ENCODE results near the gene MBLAC1. TPM values are rescaled to one million over a fixed set of nuclear protein-coding genes. Genes with fewer than 3 reads are reported as not detected.

The MBLAC1 gene
- total RNA-seq, 2 experiments from 2014 or later = 2.3 to 2.9 TPM

DNA sequence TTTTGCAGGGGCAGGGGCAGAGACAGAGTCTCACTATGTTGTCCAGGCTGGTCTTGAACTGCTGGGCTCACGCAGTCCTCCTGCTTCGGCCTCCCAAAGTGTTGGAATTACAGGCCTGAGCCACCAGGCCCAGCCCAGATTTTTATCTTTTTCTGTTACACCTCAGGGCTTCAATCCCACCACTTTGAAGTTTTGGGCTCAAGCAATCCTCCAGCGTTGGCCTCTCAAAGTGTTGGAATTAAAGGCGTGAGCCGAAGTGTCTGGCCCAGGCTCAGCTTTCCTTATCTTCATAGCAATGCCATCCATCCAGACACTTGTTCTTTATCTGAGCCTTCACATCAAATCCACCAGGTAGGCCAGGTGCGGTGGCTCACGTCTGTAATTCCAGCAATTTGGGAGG is 11.7 kb upstream of the MBLAC1 start:
- DNase-seq = no peak
- intact Hi-C loops (cut with micrococcal nuclease) = no loop called here
- peaks cover 10% of the 10 kb centered on the region for H3K4me1 Mint-ChIP-seq (ENCODE audit: low read depth)
- no peaks in the 10 kb centered on the region for H3K27me3 Mint-ChIP-seq (ENCODE audit: low read depth)
- no peaks in the 10 kb centered on the region for H3K9me3 Mint-ChIP-seq
- H3K36me3 Mint-ChIP-seq (ENCODE audit: low read depth) = peaks cover 8% of the 10 kb centered on the region
- no peak overlapping the region for H3K4me3 Mint-ChIP-seq
- H3K27ac Mint-ChIP-seq = no peak overlapping the region
- CTCF ChIA-PET = no interaction called here

DNA sequence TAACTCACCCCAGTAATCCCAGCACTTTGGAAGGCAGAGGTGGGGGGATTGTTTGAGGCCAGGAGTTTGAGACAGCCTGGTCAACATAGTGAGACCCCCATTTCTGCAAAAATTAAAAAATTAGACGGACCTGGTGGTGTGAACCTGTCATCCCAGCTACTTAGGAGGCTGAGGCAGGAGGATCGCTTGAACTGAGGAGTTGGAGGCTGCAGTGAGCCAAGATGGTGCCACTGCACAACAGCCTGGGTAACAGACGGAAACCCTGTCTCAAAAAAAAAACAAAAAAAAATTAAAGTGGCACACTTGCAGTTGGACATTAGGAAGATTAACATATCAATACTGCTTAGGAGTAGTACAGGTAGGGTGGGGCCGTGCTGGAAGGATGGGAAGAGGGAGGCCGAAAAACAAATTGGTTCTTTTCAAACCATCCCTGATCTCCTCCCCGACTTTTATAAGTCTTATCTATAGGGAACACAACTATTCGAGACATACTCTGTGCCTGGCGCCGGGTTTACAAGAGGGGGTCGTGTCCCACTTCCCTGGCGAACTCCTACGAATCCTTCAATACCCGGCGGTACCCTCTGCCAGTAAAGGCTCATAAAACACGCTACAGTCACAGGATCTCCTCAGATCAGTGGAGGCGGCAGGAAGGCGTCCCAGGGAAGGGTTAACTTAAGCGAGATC is 8.2 kb upstream of the MBLAC1 start:
- CTCF ChIA-PET = no interaction called here
- peak overlapping the region; percentile 93 for H3K4me3 Mint-ChIP-seq
- intact Hi-C loops (cut with micrococcal nuclease) = loop anchor here (1.0 kb wide), 3 partner anchors 9 to 311 kb away; partner anchors contain the start of genes AP4M1, MCM7 and MEPCE
- peak overlapping the region; percentile 95 for H3K27ac Mint-ChIP-seq
- no peak for DNase-seq
- no peaks in the 10 kb centered on the region for H3K27me3 Mint-ChIP-seq (ENCODE audit: low read depth)
- peaks cover 6% of the 10 kb centered on the region for H3K36me3 Mint-ChIP-seq (ENCODE audit: low read depth)
- H3K9me3 Mint-ChIP-seq = no peaks in the 10 kb centered on the region
- H3K4me1 Mint-ChIP-seq (ENCODE audit: low read depth) = peaks cover 17% of the 10 kb centered on the region

- intact Hi-C loops (cut with micrococcal nuclease) = loop anchor here (1.0 kb wide), 3 partner anchors 8 to 310 kb away; partner anchors contain the start of genes AP4M1, MCM7 and MEPCE
- peak within 1 kb of the TSS; percentile 95 for H3K27ac Mint-ChIP-seq
- H3K9me3 Mint-ChIP-seq = no peaks in the 10 kb centered on the region
- H3K27me3 Mint-ChIP-seq (ENCODE audit: low read depth) = no peaks in the 10 kb centered on the region
- peak; percentile 96 for DNase-seq
- H3K4me3 Mint-ChIP-seq = peak within 1 kb of the TSS; percentile 93
- H3K4me1 Mint-ChIP-seq (ENCODE audit: low read depth) = peaks cover 18% of the 10 kb centered on the region
- CTCF ChIA-PET = interaction anchor here (1.4 to 2.5 kb wide), 2 partner anchors 11 to 14 kb away, joined by 3 to 7 read pairs; no protein-coding TSS in a partner anchor
- H3K36me3 Mint-ChIP-seq (ENCODE audit: low read depth) = peaks cover 7% of the 10 kb centered on the region
These were observed 7.4 kb upstream of the MBLAC1 start, which contains the start of the genes CNPY4 and TAF6 for GRCh38 chr7:100119072-100119969. Gene CNPY4, plus strand, starts transcription at chr7:100119634. Its CDS starts 111 bp downstream, at chr7:100119745. Gene TAF6, minus strand, starts transcription at chr7:100119358. Its CDS starts 5,149 bp downstream, at chr7:100114209.

DNA sequence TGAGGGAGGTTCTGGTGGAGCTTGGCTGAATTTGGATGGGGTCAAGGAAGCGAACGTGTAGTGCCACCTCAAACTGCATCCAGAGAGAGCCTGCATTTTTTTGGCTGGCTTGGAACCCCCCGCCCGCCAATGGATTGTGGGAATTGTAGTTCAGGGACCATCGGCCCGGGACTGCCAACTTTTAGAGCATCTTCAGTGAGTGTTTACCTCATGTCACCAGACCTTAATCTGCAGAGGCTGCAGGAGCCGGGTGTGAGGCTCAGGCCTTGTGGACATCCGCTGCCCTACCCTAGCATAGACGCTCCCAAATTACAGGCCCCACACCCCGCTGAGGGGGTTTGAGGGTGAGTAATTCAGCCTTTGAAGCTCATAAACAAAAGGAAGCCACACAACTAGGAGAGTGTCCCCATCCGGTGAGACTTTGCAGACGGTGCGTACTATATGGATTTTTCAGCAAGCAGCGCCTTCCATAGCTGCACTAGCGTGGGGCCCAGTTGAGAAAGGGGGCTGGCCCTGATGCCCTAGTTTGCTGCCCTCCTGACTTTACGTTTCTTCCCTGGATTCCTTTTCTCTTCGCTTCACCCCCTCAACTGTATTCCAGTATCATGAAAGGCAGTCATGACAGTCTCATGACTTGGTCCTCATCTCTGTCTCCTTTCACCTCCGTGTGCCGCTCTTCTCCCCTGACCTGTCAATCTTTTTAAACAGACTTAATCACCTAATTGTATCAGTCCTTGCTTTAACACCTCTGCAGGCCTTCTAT is 6.6 kb upstream of the MBLAC1 start:
- Mint-ChIP-seq H3K36me3 (ENCODE audit: low read depth) (peaks cover 11% of the 10 kb centered on the region), H3K4me3 (peak overlapping the region; percentile 93), H3K9me3 (no peaks in the 10 kb centered on the region), H3K4me1 (ENCODE audit: low read depth) (peaks cover 26% of the 10 kb centered on the region), H3K27ac (peak overlapping the region; percentile 95), H3K27me3 (ENCODE audit: low read depth) (no peaks in the 10 kb centered on the region)
- CTCF ChIA-PET = interaction anchor here (1.4 to 2.5 kb wide), 2 partner anchors 10 to 13 kb away, joined by 3 to 7 read pairs; no protein-coding TSS in a partner anchor
- intact Hi-C loops (cut with micrococcal nuclease) = loop anchor here (1.0 kb wide), 5 partner anchors 7 to 309 kb away; partner anchors contain the start of genes AP4M1, LAMTOR4, MCM7 and MEPCE
- peak; percentile 80 for DNase-seq

DNA sequence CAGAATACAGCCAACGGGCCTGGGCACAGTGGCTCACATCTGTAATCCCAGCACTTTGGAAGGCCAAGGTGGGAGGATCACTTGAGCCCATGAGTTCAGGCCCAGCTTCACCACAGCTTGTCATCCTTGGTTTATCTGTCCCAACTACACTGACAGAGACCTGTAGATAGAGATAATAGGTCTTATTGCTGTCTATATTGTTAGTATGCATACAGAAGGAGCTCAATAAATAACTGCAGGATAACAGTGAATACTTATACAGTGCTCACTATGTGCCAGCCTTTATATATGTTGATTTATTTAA is 6.1 kb upstream of the MBLAC1 start:
- H3K4me3 Mint-ChIP-seq = peak overlapping the region; percentile 93
- CTCF ChIA-PET = interaction anchor here (0.6 to 2.5 kb wide), 4 partner anchors 10 to 202 kb away, joined by 3 to 7 read pairs (median 4); no protein-coding TSS in a partner anchor

GRCh38 chr7:100122067-100122466 is 4.7 kb upstream of the MBLAC1 start:
- intact Hi-C loops (cut with micrococcal nuclease) = no loop called here
- H3K27ac Mint-ChIP-seq = no peak overlapping the region
- H3K9me3 Mint-ChIP-seq = no peaks in the 10 kb centered on the region
- CTCF ChIA-PET = interaction anchor here (2.0 to 2.5 kb wide), 2 partner anchors 9 to 11 kb away, joined by 7 read pairs; no protein-coding TSS in a partner anchor
- H3K27me3 Mint-ChIP-seq (ENCODE audit: low read depth) = no peaks in the 10 kb centered on the region
- H3K4me3 Mint-ChIP-seq = no peak overlapping the region
- H3K4me1 Mint-ChIP-seq (ENCODE audit: low read depth) = peaks cover 32% of the 10 kb centered on the region
- H3K36me3 Mint-ChIP-seq (ENCODE audit: low read depth) = peaks cover 13% of the 10 kb centered on the region
- no peak for DNase-seq

More for the DNA sequence above, 6.1 kb upstream of the MBLAC1 start:
- Mint-ChIP-seq H3K36me3 (ENCODE audit: low read depth) (peaks cover 14% of the 10 kb centered on the region), H3K9me3 (no peaks in the 10 kb centered on the region), H3K4me1 (ENCODE audit: low read depth) (peaks cover 31% of the 10 kb centered on the region), H3K27me3 (ENCODE audit: low read depth) (no peaks in the 10 kb centered on the region), H3K27ac (peak overlapping the region; percentile 95)
- intact Hi-C loops (cut with micrococcal nuclease) = loop anchor here (1.0 kb wide), 2 partner anchors 28 to 100 kb away; partner anchors contain the start of gene LAMTOR4
- DNase-seq = no peak

GRCh38 chr7:100122568-100122967 is 4.2 kb upstream of the MBLAC1 start:
- H3K4me1 Mint-ChIP-seq (ENCODE audit: low read depth) = peaks cover 32% of the 10 kb centered on the region
- H3K27ac Mint-ChIP-seq = no peak overlapping the region
- CTCF ChIA-PET = interaction anchor here (0.6 to 2.0 kb wide), 2 partner anchors 10 to 24 kb away, joined by 4 to 7 read pairs; no protein-coding TSS in a partner anchor
- intact Hi-C loops (cut with micrococcal nuclease) = no loop called here
- peaks cover 13% of the 10 kb centered on the region for H3K36me3 Mint-ChIP-seq (ENCODE audit: low read depth)
- H3K27me3 Mint-ChIP-seq (ENCODE audit: low read depth) = no peaks in the 10 kb centered on the region
- no peak overlapping the region for H3K4me3 Mint-ChIP-seq
- DNase-seq = no peak
- no peaks in the 10 kb centered on the region for H3K9me3 Mint-ChIP-seq

- Mint-ChIP-seq H3K4me3 (peak overlapping the region; percentile 13), H3K4me1 (ENCODE audit: low read depth) (peaks cover 31% of the 10 kb centered on the region), H3K27ac (peak overlapping the region; percentile 38), H3K36me3 (ENCODE audit: low read depth) (peaks cover 13% of the 10 kb centered on the region), H3K27me3 (ENCODE audit: low read depth) (no peaks in the 10 kb centered on the region), H3K9me3 (no peaks in the 10 kb centered on the region)
- CTCF ChIA-PET = interaction anchor here (0.6 to 1.0 kb wide), 6 partner anchors 42 to 1023 kb away, joined by 3 to 4 read pairs (median 3); no protein-coding TSS in a partner anchor
- DNase-seq = no peak
- intact Hi-C loops (cut with micrococcal nuclease) = loop anchor here (5.0 kb wide), 1 partner anchor 717 kb away; the partner anchor contains the start of genes BUD31 and PDAP1
These were observed 2.2 kb upstream of the MBLAC1 start for GRCh38 chr7:100124301-100125230.

GRCh38 chr7:100126239-100126930 is 382 bp upstream of the MBLAC1 start:
- H3K27me3 Mint-ChIP-seq (ENCODE audit: low read depth) = no peaks in the 10 kb centered on the region
- CTCF ChIA-PET = interaction anchor here (0.7 to 1.0 kb wide), 5 partner anchors 23 to 261 kb away, joined by 3 to 4 read pairs (median 3); partner anchors contain the start of gene LAMTOR4
- peaks cover 27% of the 10 kb centered on the region for H3K4me1 Mint-ChIP-seq (ENCODE audit: low read depth)
- no peak for DNase-seq
- peak overlapping the region; percentile 99 for H3K27ac Mint-ChIP-seq
- no peaks in the 10 kb centered on the region for H3K9me3 Mint-ChIP-seq
- H3K4me3 Mint-ChIP-seq = peak overlapping the region; percentile 100
- peaks cover 13% of the 10 kb centered on the region for H3K36me3 Mint-ChIP-seq (ENCODE audit: low read depth)
- intact Hi-C loops (cut with micrococcal nuclease) = loop anchor here (1.0 to 5.0 kb wide), 5 partner anchors 25 to 719 kb away; partner anchors contain the start of genes AP4M1, BUD31, MCM7 and PDAP1

Data from activated naive CD4-positive, alpha-beta T cell treated with anti-CD3 and anti-CD28 coated beads for 36 hours (primary cell).